Neural cell (in vitro differentiated cells): ENCODE data around the gene ARHGEF26.

Experiments
- EP300 ChIP-seq: fragments of 450-650 bp; conservative IDR thresholded peaks from 2 replicates; pipeline ENCODE4 v1.6.1; 2014; ENCODE audit warnings: antibody characterized with exemption, mild to moderate bottlenecking, moderate library complexity; ENCODE audit not compliant: poor library complexity, severe bottlenecking
- EZH2 ChIP-seq: fragments of 200-600, 300-800 bp; shearing (Covaris generic), sonication (generic); IDR thresholded peaks from 2 replicates; pipeline ENCODE4 v1.6.1; 2014; ENCODE audit warnings: antibody characterized with exemption, low read length, borderline replicate concordance, mild to moderate bottlenecking; ENCODE audit not compliant: insufficient read depth, poor library complexity, severe bottlenecking
- POLR2AphosphoS5 ChIP-seq: IDR thresholded peaks from 2 replicates; pipeline ENCODE4 v1.6.1; 2012
- RAD21 ChIP-seq: fragments of 450-650 bp; conservative IDR thresholded peaks from 2 replicates; pipeline ENCODE4 v1.6.1; 2014; ENCODE audit warnings: antibody characterized with exemption, mild to moderate bottlenecking, moderate library complexity
- REST ChIP-seq: IDR thresholded peaks from 2 replicates; pipeline ENCODE4 v1.6.1; 2012; ENCODE audit warnings: borderline replicate concordance
- SMC3 ChIP-seq: fragments of 450-650 bp; conservative IDR thresholded peaks from 2 replicates; pipeline ENCODE4 v1.6.1; 2014; ENCODE audit warnings: antibody characterized with exemption, mild to moderate bottlenecking, moderate library complexity; ENCODE audit not compliant: poor library complexity
- TAF1 ChIP-seq: IDR thresholded peaks from 2 replicates; pipeline ENCODE4 v1.6.1; 2012; ENCODE audit warnings: low read depth
- TF ChIP-seq, protein P1 (sequence below): fragments of 450-650 bp; IDR thresholded peaks from 2 replicates; pipeline ENCODE4 v1.5.1; 2014; ENCODE audit warnings: antibody characterized with exemption, mild to moderate bottlenecking, moderate library complexity; ENCODE audit not compliant: poor library complexity, severe bottlenecking

- TF ChIP-seq REST (no peak), EZH2 (no peak), TAF1 (no peak), POLR2AphosphoS5 (no peak), RAD21 (no peak), EP300 (no peak), SMC3 (no peak)
- TF ChIP-seq, protein P1, sequence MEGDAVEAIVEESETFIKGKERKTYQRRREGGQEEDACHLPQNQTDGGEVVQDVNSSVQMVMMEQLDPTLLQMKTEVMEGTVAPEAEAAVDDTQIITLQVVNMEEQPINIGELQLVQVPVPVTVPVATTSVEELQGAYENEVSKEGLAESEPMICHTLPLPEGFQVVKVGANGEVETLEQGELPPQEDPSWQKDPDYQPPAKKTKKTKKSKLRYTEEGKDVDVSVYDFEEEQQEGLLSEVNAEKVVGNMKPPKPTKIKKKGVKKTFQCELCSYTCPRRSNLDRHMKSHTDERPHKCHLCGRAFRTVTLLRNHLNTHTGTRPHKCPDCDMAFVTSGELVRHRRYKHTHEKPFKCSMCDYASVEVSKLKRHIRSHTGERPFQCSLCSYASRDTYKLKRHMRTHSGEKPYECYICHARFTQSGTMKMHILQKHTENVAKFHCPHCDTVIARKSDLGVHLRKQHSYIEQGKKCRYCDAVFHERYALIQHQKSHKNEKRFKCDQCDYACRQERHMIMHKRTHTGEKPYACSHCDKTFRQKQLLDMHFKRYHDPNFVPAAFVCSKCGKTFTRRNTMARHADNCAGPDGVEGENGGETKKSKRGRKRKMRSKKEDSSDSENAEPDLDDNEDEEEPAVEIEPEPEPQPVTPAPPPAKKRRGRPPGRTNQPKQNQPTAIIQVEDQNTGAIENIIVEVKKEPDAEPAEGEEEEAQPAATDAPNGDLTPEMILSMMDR, result no peak
Observed at GRCh38 chr3:154280161-154280560, 159.0 kb downstream of the ARHGEF26 start.
